NK-92 treated with Interleukin-12 subunit alpha and Interleukin-12 subunit beta, amount 100 ng/mL, for 24 hours (cell line): ENCODE data around the gene TIGD3.
"Not testable (repeated sequence)": the region's sequence is repeated elsewhere in the genome, so short reads cannot be mapped to it uniquely, and the experiment has no call there.

ENCODE experiments used
- DNase-seq: peaks from one replicate; lab custom pipeline; 2025; lab: John Stamatoyannopoulos, UW

Gene TIGD3

GRCh38 chr11:65325435-65325834 is 29.1 kb upstream of the TIGD3 start:
- no peak for DNase-seq

GRCh38 chr11:65327021-65327420 is 27.5 kb upstream of the TIGD3 start:
- DNase-seq, result no peak

DNA sequence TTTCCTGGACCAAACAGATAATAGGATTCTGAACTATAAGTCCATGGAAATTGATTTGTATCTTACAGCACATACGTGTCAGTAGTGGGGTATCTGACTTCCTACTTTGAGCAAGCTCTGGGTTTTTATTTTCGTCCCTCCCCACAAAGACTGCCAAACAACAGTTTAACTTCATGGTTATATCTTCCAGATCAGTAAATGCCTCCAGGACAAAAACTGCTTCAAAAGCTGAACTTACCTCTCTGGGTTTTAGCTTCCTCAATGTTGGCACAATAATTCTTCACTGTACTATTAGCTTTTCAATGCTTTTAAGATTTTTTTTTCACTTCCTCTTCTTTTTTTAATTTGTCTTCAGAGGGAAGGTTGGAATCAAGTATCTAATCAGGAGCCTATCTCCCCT is 25.1 kb upstream of the TIGD3 start:
- DNase-seq, result no peak

GRCh38 chr11:65329944-65330403 is 24.6 kb upstream of the TIGD3 start:
- peak; percentile 49 for DNase-seq

- no peak for DNase-seq
These were observed 24.0 kb upstream of the TIGD3 start for GRCh38 chr11:65330544-65330943.

- not testable (repeated sequence) for DNase-seq
These were observed 22.0 kb upstream of the TIGD3 start for GRCh38 chr11:65332591-65332990.

DNA sequence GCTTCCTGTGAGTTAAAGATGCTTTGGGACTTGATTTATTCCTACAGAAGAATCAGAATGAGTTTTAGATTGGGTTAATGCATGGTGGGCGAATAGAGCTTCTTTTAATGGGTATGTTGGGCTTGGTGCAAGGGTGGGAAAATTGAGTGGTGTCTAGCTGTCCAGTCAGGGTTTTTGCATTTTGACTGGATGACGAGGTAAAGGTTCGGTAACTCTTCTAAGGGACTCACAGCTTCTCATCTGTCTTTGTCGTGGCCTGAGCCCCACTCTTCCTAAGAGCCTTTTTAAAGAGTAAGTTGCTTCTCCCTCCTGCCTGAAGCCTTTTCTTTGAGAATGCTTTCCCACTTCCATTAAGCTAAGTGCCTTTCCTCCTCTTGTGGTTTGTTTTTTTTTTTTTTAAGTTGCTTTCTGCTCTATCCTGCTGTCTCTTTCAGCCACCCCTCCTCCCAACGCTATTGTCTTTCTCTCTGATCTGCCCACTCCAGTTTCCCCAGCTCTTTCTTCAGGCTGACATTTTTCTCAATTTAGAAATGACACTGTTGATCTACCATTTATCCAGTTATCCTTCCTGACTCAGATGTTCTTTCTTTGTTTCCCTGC is 19.8 kb upstream of the TIGD3 start:
- no peak for DNase-seq

DNA sequence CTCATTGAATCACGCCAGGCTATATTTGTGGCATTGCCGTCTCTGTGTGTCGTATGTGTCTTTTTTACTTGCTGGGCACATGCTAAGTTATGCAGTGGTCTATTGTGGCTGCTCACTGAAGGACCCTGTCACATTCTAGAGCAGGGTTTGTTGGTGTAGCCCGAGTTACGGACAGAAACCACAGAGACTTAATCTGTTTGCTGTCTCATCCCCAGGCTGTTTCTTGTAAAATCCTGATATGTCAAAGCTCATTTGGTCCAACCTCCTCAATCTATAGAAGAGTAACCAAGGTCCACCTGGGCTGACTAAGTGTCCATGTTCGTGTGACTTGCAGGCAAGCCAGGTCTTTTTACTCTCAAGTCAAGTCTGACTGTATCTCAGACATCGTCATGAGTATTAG is 15.9 kb upstream of the TIGD3 start:
- no peak for DNase-seq

GRCh38 chr11:65340226-65340625 is 14.3 kb upstream of the TIGD3 start:
- no peak for DNase-seq

- DNase-seq, result no peak
These were observed 12.7 kb upstream of the TIGD3 start for GRCh38 chr11:65341856-65342255.

GRCh38 chr11:65351511-65351910 is 3.0 kb upstream of the TIGD3 start:
- DNase-seq, result no peak

- no peak for DNase-seq
These were observed 1.8 kb upstream of the TIGD3 start for GRCh38 chr11:65352783-65353182.

- DNase-seq, result no peak
These were observed 1.2 kb upstream of the TIGD3 start for GRCh38 chr11:65353376-65353775.

DNA sequence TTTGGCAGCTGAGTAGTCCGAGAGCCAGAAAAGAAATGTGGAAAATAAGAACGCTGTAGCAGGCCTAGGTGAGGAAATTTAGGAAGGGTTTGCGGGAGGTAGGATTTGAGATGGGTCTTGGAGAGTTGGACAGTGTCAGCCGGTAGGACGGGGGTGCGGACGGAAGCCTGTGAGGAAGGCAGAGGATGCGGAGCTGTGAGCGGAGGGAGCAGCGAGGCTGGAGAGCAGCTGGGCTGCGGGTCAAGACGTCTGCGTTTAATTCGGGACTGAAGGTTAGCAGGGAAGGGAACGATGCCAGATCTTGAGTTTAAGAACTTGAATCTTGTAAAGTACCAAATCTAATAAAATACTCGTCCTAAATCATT is 669 bp upstream of the TIGD3 start:
- no peak for DNase-seq

- no peak for DNase-seq
These were observed 643 bp downstream of the TIGD3 start for GRCh38 chr11:65355013-65355775.

GRCh38 chr11:65355776-65356393 is 1.3 kb downstream of the TIGD3 start:
- DNase-seq, result no peak

- DNase-seq, result no peak
These were observed 1.9 kb downstream of the TIGD3 start for GRCh38 chr11:65356394-65356972.

DNA sequence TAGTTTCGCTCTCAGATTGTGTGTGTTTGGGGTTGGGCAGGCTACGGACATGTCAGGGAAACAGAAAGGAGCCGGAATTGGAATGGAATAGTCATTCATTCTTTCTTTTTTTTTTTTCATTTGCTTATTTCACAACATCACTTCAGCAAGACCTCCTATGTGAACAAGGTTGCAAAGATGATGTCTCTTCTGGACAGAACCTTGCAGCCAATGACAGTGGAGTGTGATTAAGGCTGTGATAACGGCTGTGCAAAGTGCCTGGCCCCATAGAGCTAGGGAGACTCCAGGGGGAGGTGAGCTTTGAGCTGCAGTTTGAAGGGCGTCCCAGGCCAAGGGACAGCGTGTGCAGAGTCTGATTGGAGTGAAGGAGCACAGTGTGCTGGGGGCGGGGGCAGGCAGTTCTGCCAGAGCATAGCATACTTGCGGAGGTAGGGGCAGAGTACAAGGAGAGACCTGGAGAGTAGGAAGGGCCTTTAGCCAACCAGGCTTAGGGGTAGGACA is 3.4 kb downstream of the TIGD3 start:
- no peak for DNase-seq

GRCh38 chr11:65362320-65362931 is 7.9 kb downstream of the TIGD3 start:
- DNase-seq, result no peak

- DNase-seq, result no peak
These were observed 8.4 kb downstream of the TIGD3 start for GRCh38 chr11:65362966-65363365.

- no peak for DNase-seq
These were observed 9.2 kb downstream of the TIGD3 start for GRCh38 chr11:65363770-65364169.

DNA sequence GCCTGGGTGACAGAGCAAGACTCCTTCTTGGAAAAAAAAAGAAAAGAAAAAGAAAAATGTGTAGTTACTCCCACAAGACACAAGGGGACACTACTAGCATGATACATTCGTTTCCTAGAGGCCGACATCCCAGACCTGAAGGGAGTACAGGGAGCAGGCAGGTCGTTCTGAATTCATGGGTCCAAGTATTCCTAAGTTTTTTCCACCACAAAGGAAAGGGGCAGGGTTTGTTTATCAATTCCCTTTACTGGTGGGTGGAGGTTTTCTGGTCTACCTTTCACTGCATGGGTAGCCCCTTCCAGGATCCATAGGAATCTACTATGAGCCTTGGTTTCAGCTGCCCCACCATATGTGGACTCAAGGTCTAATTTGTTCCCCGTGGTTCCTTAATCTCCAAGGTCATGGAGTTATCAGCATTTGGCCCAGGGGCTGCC is 11.8 kb downstream of the TIGD3 start:
- no peak for DNase-seq
